ENCODE measurements around the gene FNBP1. TPM values are rescaled to one million over a fixed set of nuclear protein-coding genes. Genes with fewer than 3 reads are reported as not detected.
A peak's percentile ranks its signal among the peaks of the same experiment; 100 is the strongest.

Gene FNBP1
- total and polyA plus RNA-seq, 2 donors (not counting 1 experiment from before 2014, with no cell fraction given): 20.8 to 44.3 TPM

DNA sequence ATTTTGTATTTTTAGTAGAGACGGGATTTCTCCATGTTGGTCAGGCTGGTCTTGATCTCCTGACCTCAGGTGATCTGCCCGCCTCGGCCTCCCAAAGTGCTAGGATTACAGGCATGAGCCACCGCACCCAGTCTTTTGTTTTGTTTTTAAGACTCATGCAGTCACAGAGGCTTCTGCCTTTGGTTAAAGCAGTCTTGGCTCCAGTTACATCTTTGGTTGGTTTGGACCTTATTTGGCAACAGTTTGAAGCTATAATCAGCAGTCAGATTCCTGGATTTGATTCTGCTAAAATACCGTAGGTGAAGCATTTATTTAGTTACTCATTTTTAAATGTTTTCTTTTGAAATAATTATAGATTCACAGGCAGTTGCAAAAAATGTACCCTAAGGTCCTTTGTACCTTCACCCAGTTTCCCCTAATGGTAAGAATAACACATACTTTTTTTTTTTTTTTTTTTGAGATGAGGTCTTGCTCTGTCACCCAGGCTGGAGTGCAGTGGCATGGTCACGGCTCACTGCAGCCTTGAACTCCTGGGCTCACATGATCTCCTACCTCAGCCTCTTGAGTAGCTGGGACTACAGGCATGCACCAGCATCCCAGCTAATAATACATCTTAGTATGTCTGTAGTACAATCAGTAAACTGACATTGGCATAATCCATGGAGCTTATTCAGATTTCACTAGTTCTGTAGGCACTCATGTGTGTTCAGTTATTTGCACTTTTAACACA, 192.0 kb downstream of the FNBP1 start:
- Histone ChIP-seq H3K4me1 (ENCODE audit: control insufficient read depth, extremely low read depth, insufficient read depth, low read length) (no peaks in the 10 kb centered on the region), H3K9me3 (ENCODE audit: control insufficient read depth, insufficient read depth, low read depth, low read length) (no peaks in the 10 kb centered on the region), H4K20me1 (ENCODE audit: control insufficient read depth, extremely low read depth, insufficient read depth, low read length) (no peaks in the 10 kb centered on the region), H3K79me2 (ENCODE audit: control insufficient read depth, insufficient read depth, low read length) (no peaks in the 10 kb centered on the region), H3K9ac (ENCODE audit: insufficient read depth, low read length) (no peak overlapping the region), H3K36me3 (ENCODE audit: control insufficient read depth, insufficient read depth, low read length) (peaks cover 3% of the 10 kb centered on the region), H3K4me3 (replicated peaks in 1 of 4; ENCODE audit: control extremely low read depth in 1 of 4, insufficient read depth in 1 of 4, low read depth in 3 of 4, low read length in 4 of 4) (no peak overlapping the region), H3K27ac (ENCODE audit: insufficient read depth, low read length) (no peak overlapping the region), H2AFZ (ENCODE audit: low read length) (no peak overlapping the region), H3K4me2 (ENCODE audit: extremely low read depth, insufficient read depth, low read length) (no peak overlapping the region), H3K27me3 (ENCODE audit: control insufficient read depth, insufficient read depth, low read length) (no peaks in the 10 kb centered on the region)
- TF ChIP-seq, protein P1, sequence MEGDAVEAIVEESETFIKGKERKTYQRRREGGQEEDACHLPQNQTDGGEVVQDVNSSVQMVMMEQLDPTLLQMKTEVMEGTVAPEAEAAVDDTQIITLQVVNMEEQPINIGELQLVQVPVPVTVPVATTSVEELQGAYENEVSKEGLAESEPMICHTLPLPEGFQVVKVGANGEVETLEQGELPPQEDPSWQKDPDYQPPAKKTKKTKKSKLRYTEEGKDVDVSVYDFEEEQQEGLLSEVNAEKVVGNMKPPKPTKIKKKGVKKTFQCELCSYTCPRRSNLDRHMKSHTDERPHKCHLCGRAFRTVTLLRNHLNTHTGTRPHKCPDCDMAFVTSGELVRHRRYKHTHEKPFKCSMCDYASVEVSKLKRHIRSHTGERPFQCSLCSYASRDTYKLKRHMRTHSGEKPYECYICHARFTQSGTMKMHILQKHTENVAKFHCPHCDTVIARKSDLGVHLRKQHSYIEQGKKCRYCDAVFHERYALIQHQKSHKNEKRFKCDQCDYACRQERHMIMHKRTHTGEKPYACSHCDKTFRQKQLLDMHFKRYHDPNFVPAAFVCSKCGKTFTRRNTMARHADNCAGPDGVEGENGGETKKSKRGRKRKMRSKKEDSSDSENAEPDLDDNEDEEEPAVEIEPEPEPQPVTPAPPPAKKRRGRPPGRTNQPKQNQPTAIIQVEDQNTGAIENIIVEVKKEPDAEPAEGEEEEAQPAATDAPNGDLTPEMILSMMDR (conservative IDR thresholded peaks at IDR 0.05 in 1 of 2, IDR thresholded peaks at IDR 0.05 in 1 of 2; ENCODE audit: low read depth in 1 of 2, low read length in 2 of 2): no peak
- TF ChIP-seq EZH2 (IDR thresholded peaks at IDR 0.05; ENCODE audit: low read length, missing control alignments): no peak
- DNase-seq (ENCODE audit: low read depth in 2 of 2): peak in 1 of 2 donors; percentile 82

GRCh38 chr9:129849901-129850300, 193.1 kb downstream of the FNBP1 start:
- Histone ChIP-seq H3K9ac (ENCODE audit: insufficient read depth, low read length) (no peak overlapping the region), H3K9me3 (ENCODE audit: control insufficient read depth, insufficient read depth, low read depth, low read length) (no peaks in the 10 kb centered on the region), H3K4me3 (replicated peaks in 1 of 4; ENCODE audit: control extremely low read depth in 1 of 4, insufficient read depth in 1 of 4, low read depth in 3 of 4, low read length in 4 of 4) (no peak overlapping the region), H3K36me3 (ENCODE audit: control insufficient read depth, insufficient read depth, low read length) (peaks cover 3% of the 10 kb centered on the region), H3K79me2 (ENCODE audit: control insufficient read depth, insufficient read depth, low read length) (no peaks in the 10 kb centered on the region), H3K27ac (ENCODE audit: insufficient read depth, low read length) (no peak overlapping the region), H4K20me1 (ENCODE audit: control insufficient read depth, extremely low read depth, insufficient read depth, low read length) (no peaks in the 10 kb centered on the region), H2AFZ (ENCODE audit: low read length) (no peak overlapping the region), H3K4me1 (ENCODE audit: control insufficient read depth, extremely low read depth, insufficient read depth, low read length) (no peaks in the 10 kb centered on the region), H3K4me2 (ENCODE audit: extremely low read depth, insufficient read depth, low read length) (no peak overlapping the region), H3K27me3 (ENCODE audit: control insufficient read depth, insufficient read depth, low read length) (no peaks in the 10 kb centered on the region)
- DNase-seq (ENCODE audit: low read depth in 2 of 2): peak in 1 of 2 donors; percentile 86
- TF ChIP-seq, protein P1 (conservative IDR thresholded peaks at IDR 0.05 in 1 of 2, IDR thresholded peaks at IDR 0.05 in 1 of 2; ENCODE audit: low read depth in 1 of 2, low read length in 2 of 2): no peak
- no peak for TF ChIP-seq EZH2 (IDR thresholded peaks at IDR 0.05; ENCODE audit: low read length, missing control alignments)

GRCh38 chr9:129848712-129849441, 194.1 kb downstream of the FNBP1 start:
- H3K4me2 ChIP-seq (ENCODE audit: extremely low read depth, insufficient read depth, low read length): no peak overlapping the region

More at GRCh38 chr9:129848712-129849441, 194.1 kb downstream of the FNBP1 start:
- H3K27me3 ChIP-seq (ENCODE audit: control insufficient read depth, insufficient read depth, low read length): no peaks in the 10 kb centered on the region
- no peaks in the 10 kb centered on the region for H3K4me1 ChIP-seq (ENCODE audit: control insufficient read depth, extremely low read depth, insufficient read depth, low read length)
- H3K9ac ChIP-seq (ENCODE audit: insufficient read depth, low read length): no peak overlapping the region
- no peak overlapping the region for H2AFZ ChIP-seq (ENCODE audit: low read length)
- no peak overlapping the region for H3K4me3 ChIP-seq (replicated peaks in 1 of 4; ENCODE audit: control extremely low read depth in 1 of 4, insufficient read depth in 1 of 4, low read depth in 3 of 4, low read length in 4 of 4)
- H3K27ac ChIP-seq (ENCODE audit: insufficient read depth, low read length): no peak overlapping the region
- no peaks in the 10 kb centered on the region for H3K79me2 ChIP-seq (ENCODE audit: control insufficient read depth, insufficient read depth, low read length)
- H3K9me3 ChIP-seq (ENCODE audit: control insufficient read depth, insufficient read depth, low read depth, low read length): no peaks in the 10 kb centered on the region
- no peak for TF ChIP-seq EZH2 (IDR thresholded peaks at IDR 0.05; ENCODE audit: low read length, missing control alignments)
- TF ChIP-seq, protein P1 (conservative IDR thresholded peaks at IDR 0.05 in 1 of 2, IDR thresholded peaks at IDR 0.05 in 1 of 2; ENCODE audit: low read depth in 1 of 2, low read length in 2 of 2): no peak
- no peaks in the 10 kb centered on the region for H4K20me1 ChIP-seq (ENCODE audit: control insufficient read depth, extremely low read depth, insufficient read depth, low read length)
- DNase-seq (ENCODE audit: low read depth in 2 of 2): no peak
- peaks cover 1% of the 10 kb centered on the region for H3K36me3 ChIP-seq (ENCODE audit: control insufficient read depth, insufficient read depth, low read length)

All from fibroblast of lung (primary cell).